Measurements from ENCODE around the gene LRG1. TPM values are rescaled to one million over a fixed set of nuclear protein-coding genes. Genes with fewer than 3 reads are reported as not detected.

The LRG1 gene
- total and polyA plus RNA-seq, 10 of the 15 experiments (the other 5 are each of a cell fraction or from before 2014, with no cell fraction given), result 0.29 to 4.7 (median 0.58) TPM

DNA sequence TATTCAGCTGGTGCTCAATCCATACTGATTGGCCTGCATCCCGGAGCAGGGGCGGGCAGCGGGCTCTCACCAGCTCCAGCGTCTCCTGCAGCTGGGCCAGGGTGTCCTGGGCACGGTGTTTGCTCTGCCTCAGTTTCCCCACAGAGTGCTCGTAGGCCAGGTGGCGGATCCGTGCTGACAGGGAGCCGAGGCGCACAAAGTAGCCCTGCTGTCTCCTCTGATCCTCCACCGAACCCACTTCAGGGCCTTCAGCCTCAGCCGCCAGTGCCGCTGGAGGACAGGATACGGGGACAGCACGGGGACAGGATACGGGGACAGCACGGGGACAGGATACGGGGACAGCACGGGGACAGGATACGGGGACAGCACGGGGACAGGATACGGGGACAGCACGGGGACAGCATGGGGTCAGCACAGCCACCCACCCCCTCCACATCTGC, 14.3 kb downstream of the LRG1 start:
- POLR2A ChIA-PET, result interaction anchor here (0.5 kb wide), 1 partner anchor 26 kb away, joined by 6 read pairs; no protein-coding TSS in a partner anchor
- intact Hi-C loops (cut with micrococcal nuclease; ENCODE audit: unreplicated experiment) (loop anchor here (2.0 kb wide), 1 partner anchor 259 kb away; no protein-coding TSS in a partner anchor), in situ Hi-C loops (cut with MboI) (no loop called here)
- Histone ChIP-seq H3K79me2 (ENCODE audit: control insufficient read depth, insufficient read depth, low read length) (no peaks in the 10 kb centered on the region), H4K20me1 (ENCODE audit: control insufficient read depth, insufficient read depth) (no peaks in the 10 kb centered on the region), H3K4me3 (no peak overlapping the region), H3K27me3 (replicated peaks in 1 of 2; ENCODE audit: control insufficient read depth in 2 of 2, insufficient read depth in 2 of 2, low read length in 1 of 2) (no peaks in the 10 kb centered on the region), H3K4me2 (ENCODE audit: control insufficient read depth, insufficient read depth) (no peak overlapping the region), H3K36me3 (ENCODE audit: control insufficient read depth in 2 of 2, insufficient read depth in 2 of 2, low read length in 1 of 2) (no peaks in the 10 kb centered on the region), H3K4me1 (ENCODE audit: control insufficient read depth, insufficient read depth, low read length) (no peaks in the 10 kb centered on the region), H3K9me3 (replicated peaks; ENCODE audit: control insufficient read depth, insufficient read depth, low read length) (no peaks in the 10 kb centered on the region), H2AFZ (ENCODE audit: control insufficient read depth, low read depth, low read length) (no peak overlapping the region), H3K9ac (ENCODE audit: control insufficient read depth, insufficient read depth, low read length) (no peak overlapping the region), H3K27ac (ENCODE audit: control insufficient read depth, insufficient read depth) (no peak overlapping the region)
- WGBS (ENCODE audit: insufficient coverage, insufficient replicate concordance, low lambda C conversion rate, missing lambda C conversion rate), result 42% methylated on average over 23 of the region's 23 CpGs
- no TSS peak for BruUV-seq (replicated peaks)
- CTCF ChIA-PET, result interaction anchor here (0.6 to 4.5 kb wide), 19 partner anchors 9 to 607 kb away, joined by 3 to 44 read pairs (median 4); partner anchors contain the start of genes LRG1, PLIN5 and SEMA6B
- RAD21 ChIA-PET (ENCODE audit: unreplicated experiment), result interaction anchor here (1.2 to 1.3 kb wide), 3 partner anchors 10 to 259 kb away, joined by 3 to 8 read pairs (median 3); partner anchors contain the start of gene PLIN5
- TF ChIP-seq, protein P1, sequence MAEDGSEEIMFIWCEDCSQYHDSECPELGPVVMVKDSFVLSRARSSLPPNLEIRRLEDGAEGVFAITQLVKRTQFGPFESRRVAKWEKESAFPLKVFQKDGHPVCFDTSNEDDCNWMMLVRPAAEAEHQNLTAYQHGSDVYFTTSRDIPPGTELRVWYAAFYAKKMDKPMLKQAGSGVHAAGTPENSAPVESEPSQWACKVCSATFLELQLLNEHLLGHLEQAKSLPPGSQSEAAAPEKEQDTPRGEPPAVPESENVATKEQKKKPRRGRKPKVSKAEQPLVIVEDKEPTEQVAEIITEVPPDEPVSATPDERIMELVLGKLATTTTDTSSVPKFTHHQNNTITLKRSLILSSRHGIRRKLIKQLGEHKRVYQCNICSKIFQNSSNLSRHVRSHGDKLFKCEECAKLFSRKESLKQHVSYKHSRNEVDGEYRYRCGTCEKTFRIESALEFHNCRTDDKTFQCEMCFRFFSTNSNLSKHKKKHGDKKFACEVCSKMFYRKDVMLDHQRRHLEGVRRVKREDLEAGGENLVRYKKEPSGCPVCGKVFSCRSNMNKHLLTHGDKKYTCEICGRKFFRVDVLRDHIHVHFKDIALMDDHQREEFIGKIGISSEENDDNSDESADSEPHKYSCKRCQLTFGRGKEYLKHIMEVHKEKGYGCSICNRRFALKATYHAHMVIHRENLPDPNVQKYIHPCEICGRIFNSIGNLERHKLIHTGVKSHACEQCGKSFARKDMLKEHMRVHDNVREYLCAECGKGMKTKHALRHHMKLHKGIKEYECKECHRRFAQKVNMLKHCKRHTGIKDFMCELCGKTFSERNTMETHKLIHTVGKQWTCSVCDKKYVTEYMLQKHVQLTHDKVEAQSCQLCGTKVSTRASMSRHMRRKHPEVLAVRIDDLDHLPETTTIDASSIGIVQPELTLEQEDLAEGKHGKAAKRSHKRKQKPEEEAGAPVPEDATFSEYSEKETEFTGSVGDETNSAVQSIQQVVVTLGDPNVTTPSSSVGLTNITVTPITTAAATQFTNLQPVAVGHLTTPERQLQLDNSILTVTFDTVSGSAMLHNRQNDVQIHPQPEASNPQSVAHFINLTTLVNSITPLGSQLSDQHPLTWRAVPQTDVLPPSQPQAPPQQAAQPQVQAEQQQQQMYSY (CRISPR knock-in tag; IDR thresholded peaks at IDR 0.05), result no peak
- TF ChIP-seq NRF1 (conservative IDR thresholded peaks at IDR 0.05; ENCODE audit: low read depth, low read length), result no peak
- SMC1A ChIA-PET (ENCODE audit: uncharacterized antibody, unreplicated experiment), result interaction anchor here (1.0 to 1.5 kb wide), 3 partner anchors 14 to 259 kb away, joined by 4 read pairs; partner anchors contain the start of gene LRG1
- DNase-seq (ENCODE audit: low read depth, low spot score) (no peak), ATAC-seq (no peak), FAIRE-seq (no peak)
